Measurements from ENCODE around the gene TXNL4A. TPM values are rescaled to one million over a fixed set of nuclear protein-coding genes. Genes with fewer than 3 reads are reported as not detected.

TXNL4A gene
- total RNA-seq, 3 donors from 2014 or later (not counting 1 experiment from before 2014, with no cell fraction given), result 63.2 to 69.1 (median 66.4) TPM

DNA sequence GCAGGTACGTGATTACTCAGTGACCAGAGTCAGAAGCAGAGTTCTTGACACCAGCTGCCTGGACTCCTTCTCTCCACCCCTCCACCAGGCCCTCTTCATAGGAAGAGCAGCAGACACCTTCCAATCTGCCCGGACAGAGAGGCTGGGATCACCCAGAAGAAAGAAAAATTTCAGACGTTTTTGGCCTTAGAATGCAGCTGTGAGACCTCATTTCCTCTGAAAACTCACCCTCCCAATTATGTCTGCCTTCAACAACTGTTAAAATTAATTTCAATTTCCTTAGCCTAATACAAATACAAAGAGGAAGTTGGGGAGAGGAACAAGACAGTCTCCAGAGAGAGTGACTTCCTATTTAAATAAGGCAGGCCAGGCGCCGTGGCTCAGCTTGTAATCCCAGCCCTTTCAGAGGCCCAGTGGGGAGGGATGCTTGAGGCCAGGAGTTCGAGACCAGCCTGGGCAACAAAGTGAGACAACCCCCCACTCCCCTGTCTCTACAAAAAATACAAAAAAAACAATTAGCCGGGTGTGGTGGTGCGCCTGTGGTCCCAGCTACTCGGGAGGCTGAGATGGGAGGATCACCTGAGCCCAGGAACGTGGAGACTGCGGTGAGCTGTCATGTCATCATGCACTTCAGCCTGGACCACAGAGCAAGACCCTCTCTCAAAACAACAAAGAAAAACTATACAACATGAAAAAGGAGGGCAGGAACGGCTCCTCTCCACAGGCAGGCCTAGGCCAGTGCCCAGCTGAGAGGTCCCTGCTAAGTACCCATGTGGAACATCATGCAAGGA, 38.5 kb downstream of the TXNL4A start:
- Histone ChIP-seq H3K27ac (ENCODE audit: low read length) (peak overlapping the region; percentile 18), H3K36me3 (ENCODE audit: control insufficient read depth, insufficient read depth, low read length) (peaks cover 2% of the 10 kb centered on the region), H3K27me3 (ENCODE audit: control insufficient read depth, insufficient read depth, low read length) (no peaks in the 10 kb centered on the region), H3K4me1 (ENCODE audit: control insufficient read depth, insufficient read depth, low read length) (peaks cover 29% of the 10 kb centered on the region), H3K9me3 (ENCODE audit: control insufficient read depth, insufficient read depth, low read length) (no peaks in the 10 kb centered on the region), H3K4me3 (ENCODE audit: low read length) (peak overlapping the region; percentile 42)
- H3K9me3 Mint-ChIP-seq, result no peaks in the 10 kb centered on the region
- ATAC-seq, result no peak
- no peaks in the 10 kb centered on the region for H3K27me3 Mint-ChIP-seq (ENCODE audit: low read depth in 2 of 2)
- TF ChIP-seq, protein P1, sequence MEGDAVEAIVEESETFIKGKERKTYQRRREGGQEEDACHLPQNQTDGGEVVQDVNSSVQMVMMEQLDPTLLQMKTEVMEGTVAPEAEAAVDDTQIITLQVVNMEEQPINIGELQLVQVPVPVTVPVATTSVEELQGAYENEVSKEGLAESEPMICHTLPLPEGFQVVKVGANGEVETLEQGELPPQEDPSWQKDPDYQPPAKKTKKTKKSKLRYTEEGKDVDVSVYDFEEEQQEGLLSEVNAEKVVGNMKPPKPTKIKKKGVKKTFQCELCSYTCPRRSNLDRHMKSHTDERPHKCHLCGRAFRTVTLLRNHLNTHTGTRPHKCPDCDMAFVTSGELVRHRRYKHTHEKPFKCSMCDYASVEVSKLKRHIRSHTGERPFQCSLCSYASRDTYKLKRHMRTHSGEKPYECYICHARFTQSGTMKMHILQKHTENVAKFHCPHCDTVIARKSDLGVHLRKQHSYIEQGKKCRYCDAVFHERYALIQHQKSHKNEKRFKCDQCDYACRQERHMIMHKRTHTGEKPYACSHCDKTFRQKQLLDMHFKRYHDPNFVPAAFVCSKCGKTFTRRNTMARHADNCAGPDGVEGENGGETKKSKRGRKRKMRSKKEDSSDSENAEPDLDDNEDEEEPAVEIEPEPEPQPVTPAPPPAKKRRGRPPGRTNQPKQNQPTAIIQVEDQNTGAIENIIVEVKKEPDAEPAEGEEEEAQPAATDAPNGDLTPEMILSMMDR (IDR thresholded peaks at IDR 0.05), result no peak
- intact Hi-C loops (cut with micrococcal nuclease), result loop anchor here (5.0 kb wide), 2 partner anchors 37 to 82 kb away; partner anchors contain the start of genes RBFA and TXNL4A
- H3K4me3 Mint-ChIP-seq, result peak overlapping the region; percentile 90
- peaks cover 26 to 35% of the 10 kb centered on the region in 2 donors for H3K4me1 Mint-ChIP-seq
- H3K36me3 Mint-ChIP-seq, result no peaks in the 10 kb centered on the region
- peak overlapping the region; percentile 76 to 79 for H3K27ac Mint-ChIP-seq
- 53% methylated on average over 11 of the region's 12 CpGs for WGBS (ENCODE audit: insufficient coverage)
- no peak for DNase-seq

DNA sequence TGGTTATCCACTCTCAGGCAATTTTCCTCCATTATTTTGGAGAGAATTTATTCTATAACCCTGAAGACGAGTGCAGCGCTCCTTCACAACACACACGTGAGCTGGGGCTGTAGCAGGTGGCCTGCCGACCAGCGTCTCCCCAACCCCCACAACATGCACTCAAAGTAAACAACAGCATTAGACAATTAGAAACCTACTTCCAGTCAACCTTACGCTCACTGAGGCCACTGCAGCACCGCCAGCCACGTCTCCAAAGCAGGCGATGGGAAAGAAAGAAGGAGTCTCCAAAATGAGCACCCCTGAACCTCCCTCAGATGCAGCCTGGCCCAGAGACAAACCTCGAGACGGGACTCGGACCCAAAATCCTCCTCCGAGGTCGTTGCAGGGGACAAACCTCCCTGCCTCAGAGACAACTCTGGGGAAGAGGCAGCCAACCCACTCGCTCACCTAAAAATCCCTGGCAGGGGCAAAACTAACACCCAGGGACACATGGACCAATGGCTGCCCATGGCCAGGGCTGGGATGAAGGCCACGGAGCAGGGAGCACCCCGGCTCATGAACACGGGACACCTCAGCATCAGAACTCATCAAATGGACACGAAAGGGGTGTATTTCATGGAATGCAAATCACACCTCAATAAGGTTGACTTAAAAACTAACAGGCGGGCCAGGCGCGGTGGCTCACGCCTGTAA, 39.5 kb downstream of the TXNL4A start:
- Histone ChIP-seq H3K9me3 (ENCODE audit: control insufficient read depth, insufficient read depth, low read length) (no peaks in the 10 kb centered on the region), H3K27me3 (ENCODE audit: control insufficient read depth, insufficient read depth, low read length) (no peaks in the 10 kb centered on the region), H3K4me3 (ENCODE audit: low read length) (no peak overlapping the region), H3K36me3 (ENCODE audit: control insufficient read depth, insufficient read depth, low read length) (peaks cover 2% of the 10 kb centered on the region), H3K4me1 (ENCODE audit: control insufficient read depth, insufficient read depth, low read length) (peaks cover 40% of the 10 kb centered on the region), H3K27ac (ENCODE audit: low read length) (no peak overlapping the region)
- H3K4me1 Mint-ChIP-seq, result peaks cover 32 to 45% of the 10 kb centered on the region in 2 donors
- no peaks in the 10 kb centered on the region for H3K27me3 Mint-ChIP-seq (ENCODE audit: low read depth in 2 of 2)
- H3K4me3 Mint-ChIP-seq, result peak overlapping the region; percentile 90
- no peak for DNase-seq
- no peak overlapping the region for H3K27ac Mint-ChIP-seq
- TF ChIP-seq, protein P1 (IDR thresholded peaks at IDR 0.05), result no peak
- intact Hi-C loops (cut with micrococcal nuclease), result no loop called here
- H3K36me3 Mint-ChIP-seq, result no peaks in the 10 kb centered on the region
- H3K9me3 Mint-ChIP-seq, result no peaks in the 10 kb centered on the region
- no peak for ATAC-seq
- WGBS (ENCODE audit: insufficient coverage), result 92% methylated on average over 23 of the region's 23 CpGs

DNA sequence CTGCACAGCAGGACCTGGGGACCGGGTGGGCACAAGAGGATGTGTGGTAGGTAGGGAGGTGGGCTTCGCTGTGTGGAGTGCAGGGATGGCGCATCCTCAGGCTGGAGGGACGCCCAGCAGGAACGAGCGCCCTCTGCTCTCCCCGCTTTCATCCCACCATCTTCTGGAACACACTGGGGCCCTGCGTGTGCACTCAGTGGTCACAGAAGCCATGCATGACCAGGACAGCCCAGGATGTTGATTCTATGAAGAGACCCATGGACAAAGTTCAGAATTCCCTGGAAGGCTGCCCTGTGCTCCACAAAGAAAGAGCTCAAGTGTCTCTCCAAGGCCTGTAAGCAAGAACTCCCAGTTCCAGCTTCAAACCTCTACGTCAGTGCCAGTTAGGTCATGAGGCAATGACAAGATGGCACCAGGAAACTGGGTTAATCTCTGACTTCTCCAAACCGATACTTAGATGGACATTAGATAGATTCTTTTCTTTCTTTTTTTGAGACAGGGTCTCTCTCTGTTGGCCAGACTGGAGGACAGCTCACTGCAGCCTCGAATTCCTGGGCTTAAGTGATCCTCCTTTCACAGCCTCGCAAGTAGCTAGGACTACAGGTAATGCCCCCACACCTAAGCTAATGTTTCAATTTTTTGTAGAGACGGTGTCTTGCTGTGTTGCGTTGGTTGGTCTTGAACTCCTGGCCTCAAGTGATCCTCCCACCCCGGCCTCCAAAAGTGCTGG, 40.3 kb downstream of the TXNL4A start:
- H3K4me3 ChIP-seq (ENCODE audit: low read length), result no peak overlapping the region
- H3K4me1 Mint-ChIP-seq, result peaks cover 32 to 45% of the 10 kb centered on the region in 2 donors
- peaks cover 41% of the 10 kb centered on the region for H3K4me1 ChIP-seq (ENCODE audit: control insufficient read depth, insufficient read depth, low read length)
- H3K36me3 ChIP-seq (ENCODE audit: control insufficient read depth, insufficient read depth, low read length), result peaks cover 3% of the 10 kb centered on the region
- 96% methylated on average over 14 of the region's 15 CpGs for WGBS (ENCODE audit: insufficient coverage)
- no peak for ATAC-seq
- no peaks in the 10 kb centered on the region for H3K9me3 Mint-ChIP-seq
- no peak overlapping the region for H3K4me3 Mint-ChIP-seq
- no peaks in the 10 kb centered on the region for H3K9me3 ChIP-seq (ENCODE audit: control insufficient read depth, insufficient read depth, low read length)
- H3K27ac Mint-ChIP-seq, result no peak overlapping the region
- no peak for DNase-seq
- H3K27ac ChIP-seq (ENCODE audit: low read length), result no peak overlapping the region
- no peaks in the 10 kb centered on the region for H3K27me3 ChIP-seq (ENCODE audit: control insufficient read depth, insufficient read depth, low read length)
- TF ChIP-seq, protein P1 (IDR thresholded peaks at IDR 0.05), result no peak
- H3K36me3 Mint-ChIP-seq, result no peaks in the 10 kb centered on the region
- H3K27me3 Mint-ChIP-seq (ENCODE audit: low read depth in 2 of 2), result no peaks in the 10 kb centered on the region
- intact Hi-C loops (cut with micrococcal nuclease), result no loop called here

All from natural killer cell (primary cell).